K562 (cell line): ENCODE results near the gene MRPL22. TPM values are rescaled to one million over a fixed set of nuclear protein-coding genes. Genes with fewer than 3 reads are reported as not detected.

Experiments used
- BRD4 ChIP-seq: fragments of 200-600 bp; sonication (generic); IDR thresholded peaks from 2 replicates; pipeline ENCODE4 v1.6.1; 2017; ENCODE audit warnings: inconsistent platforms
- ETV5 ChIP-seq: sonication (generic); formaldehyde crosslinking; IDR thresholded peaks from 2 replicates; pipeline ENCODE4 v1.4.0; 2020; ENCODE audit warnings: low read depth, mild to moderate bottlenecking, missing genetic modification reagents
- HCFC1 ChIP-seq: IDR thresholded peaks from 2 replicates; pipeline ENCODE4 v1.6.1; 2012; ENCODE audit warnings: low read depth, low read length, improper control_type of control experiment
- HNRNPL ChIP-seq: fragments of 200-400 bp; formaldehyde crosslinking; IDR thresholded peaks from 2 replicates; pipeline ENCODE4 v1.6.1; 2017; ENCODE audit warnings: low read depth, mild to moderate bottlenecking, low read length
- HNRNPUL1 ChIP-seq: fragments of 200-400 bp; formaldehyde crosslinking; IDR thresholded peaks from 2 replicates; pipeline ENCODE4 v1.6.1; 2017; ENCODE audit warnings: low read length
- MBD2 ChIP-seq: sonication (generic); IDR thresholded peaks from 2 replicates; pipeline ENCODE4 v1.6.1; 2016; ENCODE audit warnings: low read depth, borderline replicate concordance
- MTA1 ChIP-seq: fragments of 450-650 bp; IDR thresholded peaks from 2 replicates; pipeline ENCODE4 v1.6.1; 2017; ENCODE audit warnings: borderline replicate concordance
- NFIX ChIP-seq: fragments of 250-450 bp; sonication (Bioruptor Pico); IDR thresholded peaks from 2 replicates; pipeline ENCODE4 v1.4.0; 2020; ENCODE audit warnings: low read depth, mild to moderate bottlenecking, moderate library complexity
- SIN3A ChIP-seq, 2 experiments: fragments of 150-350 bp in 1 of 2; IDR thresholded peaks; 2 replicates each; pipeline ENCODE4 v1.6.1; 2011 to 2016; ENCODE audit warnings: borderline replicate concordance in 2 of 2, low read depth in 2 of 2, low read length in 2 of 2, mild to moderate bottlenecking in 2 of 2, moderate library complexity in 2 of 2; ENCODE audit not compliant: control insufficient read depth in 1 of 2
- SLC30A9 ChIP-seq: fragments of 250-450 bp; sonication (Bioruptor Pico); IDR thresholded peaks from 2 replicates; pipeline ENCODE4 v1.8.0; 2022; ENCODE audit warnings: mild to moderate bottlenecking, moderate library complexity
- SMAD1 ChIP-seq: fragments of 150-350 bp; IDR thresholded peaks from 2 replicates; pipeline ENCODE4 v1.6.1; 2014; ENCODE audit warnings: low read length, low read depth; ENCODE audit not compliant: partially characterized antibody
- SP2 ChIP-seq: IDR thresholded peaks from 2 replicates; pipeline ENCODE4 v1.6.1; 2011; ENCODE audit warnings: mild to moderate bottlenecking, low read depth, low read length, moderate library complexity; ENCODE audit not compliant: poor library complexity, severe bottlenecking; ENCODE audit errors: extremely low read depth
- TEAD2 ChIP-seq: fragments of 450-650 bp; IDR thresholded peaks from 2 replicates; pipeline ENCODE4 v1.6.1; 2016; ENCODE audit warnings: missing genetic modification characterization, control low read depth, missing compliant biosample characterization
- XRCC3 ChIP-seq: fragments of 450-650 bp; IDR thresholded peaks from 2 replicates; pipeline ENCODE4 v1.6.1; 2017; ENCODE audit warnings: mild to moderate bottlenecking, moderate library complexity
- polyA plus RNA-seq, 8 experiments: library from polyadenylated mRNA; depleted of rRNA in 4 of 8; stranded (reverse) in 5 of 8; unstranded in 3 of 8; fragments of >200 nt; fragmentation: Nextera tagmentation in 2 of 8; fragmentation: Illumina TruSeq in 1 of 8; extraction: Ambion mirVana in 2 of 8; extraction: Trizol in 1 of 8; gene quantifications; 2 replicates each; pipeline versions ENCODE4 v1.2.1 to v1.2.3, GENCODE V29; 2011 to 2014; ENCODE audit warnings: inconsistent platforms in 1 of 8, missing spikeins in 1 of 8
- total RNA-seq, 7 experiments: library from RNA; depleted of rRNA in 6 of 7; stranded (reverse); fragments of >200 nt in 6 of 7; fragmentation: Illumina TruSeq in 2 of 7; extraction: Trizol in 2 of 7; gene quantifications; 2 replicates each; pipeline versions ENCODE4 v1.2.1 to v1.2.3, GENCODE V29; 2011 to 2021; ENCODE audit warnings: low replicate concordance in 1 of 7
- TF ChIP-seq, protein P1 (sequence below): fragments of 450-650 bp; IDR thresholded peaks from 2 replicates; pipeline ENCODE4 v1.6.1; 2018; ENCODE audit warnings: mild to moderate bottlenecking, low read depth; ENCODE audit not compliant: partially characterized antibody
- TF ChIP-seq, protein P2 (sequence below): fragments of 250-450 bp; sonication (Bioruptor Pico); IDR thresholded peaks from 2 replicates; pipeline ENCODE4 v1.8.0; 2022; ENCODE audit warnings: moderate library complexity, mild to moderate bottlenecking, inconsistent platforms
- TF ChIP-seq, protein P3 (sequence below), 2 experiments: IDR thresholded peaks in 1 of 2; conservative IDR thresholded peaks in 1 of 2; 2 replicates each; pipeline ENCODE4 v1.6.1; 2016; ENCODE audit warnings: low read depth in 2 of 2, mild to moderate bottlenecking in 1 of 2, missing compliant biosample characterization in 1 of 2, missing genetic modification characterization in 1 of 2, moderate library complexity in 1 of 2
- TF ChIP-seq, protein P4 (sequence below): fragments of 250-450 bp; sonication (Bioruptor Pico); IDR thresholded peaks from 2 replicates; pipeline ENCODE4 v1.6.1; 2021; ENCODE audit warnings: mild to moderate bottlenecking
- TF ChIP-seq, protein P5 (sequence below): fragments of 250-450 bp; sonication (Bioruptor Pico); IDR thresholded peaks from 2 replicates; pipeline ENCODE4 v1.5.0; 2020; ENCODE audit warnings: mild to moderate bottlenecking, borderline replicate concordance

Gene MRPL22
- total and polyA plus RNA-seq, 9 of the 15 experiments (the other 6 are each of a cell fraction or from before 2014, with no cell fraction given), result 41.1 to 424 (median 102) TPM

DNA sequence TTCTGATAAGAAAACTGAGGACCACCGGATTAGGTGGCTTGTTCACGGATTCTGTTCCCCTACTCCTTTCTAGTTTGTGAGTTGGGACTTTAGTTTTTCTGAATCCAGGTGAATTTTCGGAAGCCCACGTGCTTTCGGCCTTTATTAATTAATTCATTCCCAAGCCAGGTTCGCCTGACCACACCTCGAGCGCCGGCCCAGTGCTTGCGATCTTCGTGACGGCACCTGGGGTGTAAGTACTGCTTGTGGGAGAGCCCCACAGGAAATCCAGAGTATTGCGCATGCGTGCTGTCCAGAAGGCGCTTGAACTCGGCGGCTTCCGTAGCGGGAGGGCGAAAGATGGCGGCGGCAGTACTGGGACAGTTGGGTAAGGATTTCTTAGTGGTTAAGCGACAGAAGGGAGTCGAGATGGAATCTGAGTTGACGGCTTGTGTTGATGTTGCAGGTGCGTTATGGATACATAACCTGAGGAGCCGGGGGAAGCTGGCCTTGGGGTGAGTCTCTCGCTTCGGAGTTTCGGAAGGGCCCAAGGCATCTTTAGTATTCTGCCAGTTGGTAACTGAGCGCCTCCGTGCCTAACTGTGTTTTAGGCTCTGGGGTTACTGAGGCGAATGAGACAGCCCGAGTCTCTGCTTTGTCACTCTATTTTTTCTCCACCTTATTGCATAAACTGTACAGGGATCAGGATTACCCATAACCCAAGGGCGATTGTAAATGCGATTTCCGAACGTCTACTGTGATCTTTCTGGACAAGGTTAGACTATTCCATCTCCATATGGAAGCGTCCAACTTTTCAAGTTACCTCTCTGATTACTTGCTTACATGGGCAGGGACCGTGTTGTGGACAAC is at the start of gene MRPL22 (continued):
- TF ChIP-seq HNRNPUL1 (no peak), HCFC1 (peak; percentile 65), HNRNPL (no peak), ETV5 (CRISPR knock-in tag) (no peak; the same call in none of the 2 replicates), SMAD1 (no peak), SIN3A (IDR thresholded peaks at IDR 0.05; ENCODE audit: borderline replicate concordance in 2 of 2, control insufficient read depth in 1 of 2, low read depth in 2 of 2, low read length in 2 of 2) (peak; percentile 45 to 61; a peak in 2 of 4 replicates), BRD4 (peak; percentile 65; the same call in 1 of the 2 replicates), TEAD2 (no peak), SP2 (no peak), SLC30A9 (no peak), MTA1 (no peak), NFIX (CRISPR knock-in tag) (no peak), MBD2 (peak; percentile 73; the same call in 1 of the 2 replicates), XRCC3 (no peak)
- TF ChIP-seq, protein P1, sequence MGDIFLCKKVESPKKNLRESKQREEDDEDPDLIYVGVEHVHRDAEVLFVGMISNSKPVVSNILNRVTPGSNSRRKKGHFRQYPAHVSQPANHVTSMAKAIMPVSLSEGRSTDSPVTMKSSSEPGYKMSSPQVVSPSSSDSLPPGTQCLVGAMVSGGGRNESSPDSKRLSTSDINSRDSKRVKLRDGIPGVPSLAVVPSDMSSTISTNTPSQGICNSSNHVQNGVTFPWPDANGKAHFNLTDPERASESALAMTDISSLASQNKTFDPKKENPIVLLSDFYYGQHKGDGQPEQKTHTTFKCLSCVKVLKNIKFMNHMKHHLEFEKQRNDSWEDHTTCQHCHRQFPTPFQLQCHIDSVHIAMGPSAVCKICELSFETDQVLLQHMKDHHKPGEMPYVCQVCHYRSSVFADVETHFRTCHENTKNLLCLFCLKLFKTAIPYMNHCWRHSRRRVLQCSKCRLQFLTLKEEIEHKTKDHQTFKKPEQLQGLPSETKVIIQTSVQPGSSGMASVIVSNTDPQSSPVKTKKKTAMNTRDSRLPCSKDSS, result no peak
- TF ChIP-seq, protein P2, sequence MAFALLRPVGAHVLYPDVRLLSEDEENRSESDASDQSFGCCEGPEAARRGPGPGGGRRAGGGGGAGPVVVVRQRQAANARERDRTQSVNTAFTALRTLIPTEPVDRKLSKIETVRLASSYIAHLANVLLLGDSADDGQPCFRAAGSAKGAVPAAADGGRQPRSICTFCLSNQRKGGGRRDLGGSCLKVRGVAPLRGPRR (CRISPR knock-in tag), result no peak
- TF ChIP-seq, protein P3, sequence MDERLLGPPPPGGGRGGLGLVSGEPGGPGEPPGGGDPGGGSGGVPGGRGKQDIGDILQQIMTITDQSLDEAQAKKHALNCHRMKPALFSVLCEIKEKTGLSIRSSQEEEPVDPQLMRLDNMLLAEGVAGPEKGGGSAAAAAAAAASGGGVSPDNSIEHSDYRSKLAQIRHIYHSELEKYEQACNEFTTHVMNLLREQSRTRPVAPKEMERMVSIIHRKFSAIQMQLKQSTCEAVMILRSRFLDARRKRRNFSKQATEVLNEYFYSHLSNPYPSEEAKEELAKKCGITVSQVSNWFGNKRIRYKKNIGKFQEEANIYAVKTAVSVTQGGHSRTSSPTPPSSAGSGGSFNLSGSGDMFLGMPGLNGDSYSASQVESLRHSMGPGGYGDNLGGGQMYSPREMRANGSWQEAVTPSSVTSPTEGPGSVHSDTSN (CRISPR knock-in tag; IDR thresholded peaks at IDR 0.05; ENCODE audit: low read depth), result no peak
- TF ChIP-seq, protein P3 (tag; conservative IDR thresholded peaks at IDR 0.05; ENCODE audit: low read depth), result no peak
- TF ChIP-seq, protein P4, sequence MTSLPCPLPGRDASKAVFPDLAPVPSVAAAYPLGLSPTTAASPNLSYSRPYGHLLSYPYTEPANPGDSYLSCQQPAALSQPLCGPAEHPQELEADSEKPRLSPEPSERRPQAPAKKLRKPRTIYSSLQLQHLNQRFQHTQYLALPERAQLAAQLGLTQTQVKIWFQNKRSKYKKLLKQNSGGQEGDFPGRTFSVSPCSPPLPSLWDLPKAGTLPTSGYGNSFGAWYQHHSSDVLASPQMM, result no peak
- TF ChIP-seq, protein P5, sequence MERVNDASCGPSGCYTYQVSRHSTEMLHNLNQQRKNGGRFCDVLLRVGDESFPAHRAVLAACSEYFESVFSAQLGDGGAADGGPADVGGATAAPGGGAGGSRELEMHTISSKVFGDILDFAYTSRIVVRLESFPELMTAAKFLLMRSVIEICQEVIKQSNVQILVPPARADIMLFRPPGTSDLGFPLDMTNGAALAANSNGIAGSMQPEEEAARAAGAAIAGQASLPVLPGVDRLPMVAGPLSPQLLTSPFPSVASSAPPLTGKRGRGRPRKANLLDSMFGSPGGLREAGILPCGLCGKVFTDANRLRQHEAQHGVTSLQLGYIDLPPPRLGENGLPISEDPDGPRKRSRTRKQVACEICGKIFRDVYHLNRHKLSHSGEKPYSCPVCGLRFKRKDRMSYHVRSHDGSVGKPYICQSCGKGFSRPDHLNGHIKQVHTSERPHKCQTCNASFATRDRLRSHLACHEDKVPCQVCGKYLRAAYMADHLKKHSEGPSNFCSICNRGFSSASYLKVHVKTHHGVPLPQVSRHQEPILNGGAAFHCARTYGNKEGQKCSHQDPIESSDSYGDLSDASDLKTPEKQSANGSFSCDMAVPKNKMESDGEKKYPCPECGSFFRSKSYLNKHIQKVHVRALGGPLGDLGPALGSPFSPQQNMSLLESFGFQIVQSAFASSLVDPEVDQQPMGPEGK (CRISPR knock-in tag), result no peak
